Measurements from ENCODE around the gene TMEM30B. TPM values are rescaled to one million over a fixed set of nuclear protein-coding genes. Genes with fewer than 3 reads are reported as not detected.

Gene TMEM30B, protein sequence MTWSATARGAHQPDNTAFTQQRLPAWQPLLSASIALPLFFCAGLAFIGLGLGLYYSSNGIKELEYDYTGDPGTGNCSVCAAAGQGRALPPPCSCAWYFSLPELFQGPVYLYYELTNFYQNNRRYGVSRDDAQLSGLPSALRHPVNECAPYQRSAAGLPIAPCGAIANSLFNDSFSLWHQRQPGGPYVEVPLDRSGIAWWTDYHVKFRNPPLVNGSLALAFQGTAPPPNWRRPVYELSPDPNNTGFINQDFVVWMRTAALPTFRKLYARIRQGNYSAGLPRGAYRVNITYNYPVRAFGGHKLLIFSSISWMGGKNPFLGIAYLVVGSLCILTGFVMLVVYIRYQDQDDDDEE
- 0.49 TPM in 2 replicates for total RNA-seq

DNA sequence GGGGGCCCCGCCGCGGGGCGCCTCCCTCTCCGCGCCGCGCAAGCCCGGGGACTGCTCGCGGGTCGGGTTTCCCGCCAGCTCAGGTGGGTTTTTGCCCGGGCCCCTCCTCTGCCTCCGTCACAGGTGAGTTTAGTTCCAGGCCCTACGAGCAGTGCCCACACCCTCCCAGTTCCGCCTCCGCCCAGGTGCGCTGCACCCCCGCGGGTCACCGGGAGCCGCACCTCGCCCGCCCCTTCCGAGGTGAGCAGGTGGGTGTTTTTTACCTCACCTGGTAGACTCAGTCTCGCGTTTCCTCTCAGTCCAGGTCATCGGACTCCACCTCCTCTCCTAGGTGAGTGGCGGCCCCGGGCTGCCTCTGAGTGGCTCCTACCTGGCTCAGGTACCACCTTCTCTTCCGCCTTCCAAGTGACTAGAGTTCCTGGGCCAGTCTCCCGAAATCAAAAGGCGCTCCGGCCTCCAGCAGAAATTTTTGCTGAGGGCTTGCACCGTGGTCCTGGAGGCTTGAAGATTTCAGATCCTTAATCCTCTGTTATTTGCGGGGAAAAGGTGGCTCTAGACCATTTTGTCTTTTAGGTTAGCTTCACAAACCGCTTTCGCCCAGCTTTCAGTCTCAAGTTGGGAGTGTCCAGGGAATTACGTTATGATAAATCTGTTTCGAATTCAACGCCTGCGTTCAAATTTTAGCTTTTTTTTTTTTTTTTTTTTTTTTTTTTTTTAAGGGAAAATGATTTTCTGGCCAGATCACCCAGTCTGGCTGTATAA is at the start of gene TMEM30B:
TSS of gene TMEM30B (minus strand) at position 153 of the 762 bp plus-strand sequence. CDS start 191 bp downstream, outside the sequence.

DNA sequence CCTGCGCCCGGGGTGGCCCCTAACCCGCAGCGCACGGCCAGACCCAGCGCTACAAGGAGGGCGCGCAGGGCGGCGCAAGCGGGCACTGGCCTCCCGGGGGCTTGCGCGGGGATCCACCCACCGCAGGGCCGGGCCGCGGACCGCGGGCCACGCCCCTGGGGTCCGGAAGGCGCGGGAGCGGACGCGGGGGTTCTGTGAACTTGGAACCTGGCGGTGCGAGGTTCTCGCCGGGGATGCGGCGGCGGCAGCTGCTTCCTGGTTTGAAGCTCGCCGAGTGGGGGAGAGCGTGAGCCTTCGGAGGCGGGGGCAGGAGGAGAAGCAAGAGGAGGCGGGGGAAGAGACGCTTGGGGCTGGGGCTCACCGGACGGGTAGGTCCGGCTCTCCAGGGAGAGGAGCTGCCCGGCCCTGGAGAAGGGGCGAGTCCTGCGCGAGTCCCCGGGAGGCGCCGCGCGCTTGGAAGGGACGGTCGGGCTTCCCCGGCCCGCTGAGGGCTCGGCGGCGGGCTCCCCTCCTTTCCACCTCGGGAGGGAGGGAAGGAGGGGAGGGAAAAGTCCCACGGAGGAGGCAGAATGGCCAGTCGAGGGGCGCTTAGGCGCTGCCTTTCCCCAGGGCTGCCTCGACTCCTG is 40.4 kb upstream of the TMEM30B start, which contains the start of gene PRKCH:
TSS of gene PRKCH (plus strand) at position 195 of the 626 bp plus-strand sequence. CDS start 523 bp downstream, outside the sequence.

Other genes with a start within 250 kb of the TMEM30B start
- gene PRKCH, start 40.2 kb upstream of the TMEM30B start, total RNA-seq: 1.1 and 3.7 TPM in 2 replicates